ENCODE results near the gene RGL2. TPM values are rescaled to one million over a fixed set of nuclear protein-coding genes. Genes with fewer than 3 reads are reported as not detected.

RGL2 gene
- polyA plus RNA-seq, 1 of the 3 experiments (the other 2 are of a cell fraction): 59.4 TPM

DNA sequence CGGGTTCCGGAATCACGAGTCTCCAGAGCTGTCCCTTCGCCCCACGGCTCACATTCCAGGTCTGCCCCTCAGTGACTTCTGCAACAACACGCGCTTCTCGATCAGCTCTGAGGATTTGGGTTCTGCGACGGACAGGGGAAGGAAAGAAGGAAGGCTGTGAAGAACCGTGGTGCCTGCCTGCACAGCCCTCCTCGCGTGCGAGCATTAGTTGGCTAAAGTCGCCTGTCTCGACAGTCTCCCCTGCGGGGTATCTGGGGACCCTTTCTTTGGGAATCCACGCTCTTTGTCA, 50.2 kb downstream of the RGL2 start:
- ChIA-PET POLR2A (interaction anchor here (1.0 to 3.0 kb wide), 8 partner anchors 12 to 354 kb away, joined by 3 to 18 read pairs (median 5); partner anchors contain the start of genes B3GALT4, HSD17B8, RING1 and RPS18), CTCF (interaction anchor here (0.6 to 7.3 kb wide), 58 partner anchors 10 to 395 kb away, joined by 3 to 96 read pairs (median 6); partner anchors contain the start of genes B3GALT4, HLA-DMA, HLA-DMB and HLA-DOA)
- Histone ChIP-seq H3K9ac (peak overlapping the region; percentile 72), H3K36me3 (replicated peaks in 1 of 2; ENCODE audit: control insufficient read depth in 1 of 2, insufficient read depth in 2 of 2, low read length in 1 of 2) (peaks cover 6 to 14% of the 10 kb centered on the region in 2 experiments), H3K4me1 (ENCODE audit: control insufficient read depth in 1 of 2, insufficient read depth in 2 of 2, low read depth in 1 of 2, low read length in 1 of 2) (peaks cover 21 to 30% of the 10 kb centered on the region in 2 experiments), H3K4me3 (ENCODE audit: low read depth in 2 of 2, low read length in 1 of 2) (peak overlapping the region; percentile 62 to 76), H3K4me2 (peak overlapping the region; percentile 98), H3K9me2 (no peaks in the 10 kb centered on the region), H3K9me3 (no peaks in the 10 kb centered on the region), H2AFZ (ENCODE audit: low read depth) (peak overlapping the region; percentile 84), H3K27ac (ENCODE audit: low read depth in 2 of 2, low read length in 1 of 2) (peak overlapping the region; percentile 96), H3F3A (replicated peaks; ENCODE audit: insufficient read depth) (peaks cover 39% of the 10 kb centered on the region), H3K27me3 (ENCODE audit: insufficient read depth) (no peaks in the 10 kb centered on the region; the same call in 1 of the 2 replicates), H3K79me2 (ENCODE audit: insufficient read depth) (peaks cover 10% of the 10 kb centered on the region; the same call in 1 of the 2 replicates), H4K20me1 (ENCODE audit: insufficient read depth) (no peaks in the 10 kb centered on the region)
- no peak for DNase-seq
- WGBS (ENCODE audit: low lambda C conversion rate): 9% methylated on average over 13 of the region's 18 CpGs
- TF ChIP-seq, protein P1, sequence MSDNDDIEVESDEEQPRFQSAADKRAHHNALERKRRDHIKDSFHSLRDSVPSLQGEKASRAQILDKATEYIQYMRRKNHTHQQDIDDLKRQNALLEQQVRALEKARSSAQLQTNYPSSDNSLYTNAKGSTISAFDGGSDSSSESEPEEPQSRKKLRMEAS (IDR thresholded peaks at IDR 0.05; ENCODE audit: low read depth): no peak
- peak; percentile 1; the same call in 1 of the 2 replicates for TF ChIP-seq TAF1 (IDR thresholded peaks at IDR 0.05; ENCODE audit: borderline replicate concordance, low read depth, low read length)

DNA sequence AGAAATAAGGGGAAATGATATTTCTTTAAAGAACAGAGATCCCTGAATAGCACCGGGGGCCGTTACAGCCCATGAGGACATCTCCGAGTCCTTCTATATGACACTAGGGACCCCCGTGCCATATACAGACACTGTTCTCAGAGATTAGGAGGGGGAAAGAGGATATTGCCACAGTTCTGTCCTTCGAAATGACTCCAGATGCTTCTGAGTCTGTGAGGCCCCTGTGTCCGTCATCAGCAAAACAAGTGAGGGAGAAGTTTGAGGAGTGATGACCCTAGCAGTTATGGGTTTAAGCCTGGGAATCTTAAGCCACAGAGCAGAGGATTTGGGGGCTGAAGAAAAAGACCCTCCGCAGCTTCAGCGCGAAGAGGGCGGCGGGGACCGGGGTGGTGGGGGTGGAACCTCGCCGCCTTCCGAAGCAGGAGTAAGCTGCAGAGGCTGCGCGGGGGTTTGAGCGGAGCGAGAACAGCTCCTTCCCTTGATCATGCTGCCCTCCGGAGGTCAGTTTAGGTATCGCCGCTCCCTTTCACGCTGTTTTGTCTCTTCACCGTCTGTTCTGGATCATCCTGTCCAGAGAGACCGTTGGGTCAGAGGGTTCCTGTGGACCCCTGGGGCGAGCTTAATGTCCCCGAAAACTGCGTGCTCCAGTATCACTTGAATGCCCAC, 50.6 kb downstream of the RGL2 start:
- H3K9me2 ChIP-seq: no peaks in the 10 kb centered on the region
- H3K4me3 ChIP-seq (ENCODE audit: low read depth in 2 of 2, low read length in 1 of 2): peak overlapping the region; percentile 62 to 76
- peaks cover 34% of the 10 kb centered on the region for H3F3A ChIP-seq (replicated peaks; ENCODE audit: insufficient read depth)
- peaks cover 10% of the 10 kb centered on the region; the same call in 1 of the 2 replicates for H3K79me2 ChIP-seq (ENCODE audit: insufficient read depth)
- DNase-seq: peak; percentile 81
- CTCF ChIA-PET: interaction anchor here (0.6 to 7.3 kb wide), 64 partner anchors 11 to 394 kb away, joined by 3 to 96 read pairs (median 6); partner anchors contain the start of genes B3GALT4, HLA-DMA, HLA-DMB and HLA-DOA
- POLR2A ChIA-PET: interaction anchor here (1.0 to 3.0 kb wide), 7 partner anchors 11 to 354 kb away, joined by 3 to 18 read pairs (median 5); partner anchors contain the start of genes B3GALT4, HSD17B8, RING1 and RPS18
- H3K4me2 ChIP-seq: peak overlapping the region; percentile 98
- peak overlapping the region; percentile 72 for H3K9ac ChIP-seq
- no peaks in the 10 kb centered on the region for H4K20me1 ChIP-seq (ENCODE audit: insufficient read depth)
- peaks cover 6 to 9% of the 10 kb centered on the region in 2 experiments for H3K36me3 ChIP-seq (replicated peaks in 1 of 2; ENCODE audit: control insufficient read depth in 1 of 2, insufficient read depth in 2 of 2, low read length in 1 of 2)
- 14% methylated on average over 25 of the region's 28 CpGs for WGBS (ENCODE audit: low lambda C conversion rate)
- no peaks in the 10 kb centered on the region; the same call in 1 of the 2 replicates for H3K27me3 ChIP-seq (ENCODE audit: insufficient read depth)
- peak overlapping the region; percentile 96 for H3K27ac ChIP-seq (ENCODE audit: low read depth in 2 of 2, low read length in 1 of 2)
- H2AFZ ChIP-seq (ENCODE audit: low read depth): peak overlapping the region; percentile 88
- H3K9me3 ChIP-seq: no peaks in the 10 kb centered on the region
- peaks cover 21 to 30% of the 10 kb centered on the region in 2 experiments for H3K4me1 ChIP-seq (ENCODE audit: control insufficient read depth in 1 of 2, insufficient read depth in 2 of 2, low read depth in 1 of 2, low read length in 1 of 2)
- TF ChIP-seq GATA2 (CRISPR knock-in tag; IDR thresholded peaks at IDR 0.05) (no peak), SIN3A (IDR thresholded peaks at IDR 0.05; ENCODE audit: borderline replicate concordance, low read depth, low read length) (peak; percentile 52; the same call in 1 of the 2 replicates), CHD2 (IDR thresholded peaks at IDR 0.05; ENCODE audit: low read length, partially characterized antibody) (peak; percentile 22), TAF1 (IDR thresholded peaks at IDR 0.05; ENCODE audit: borderline replicate concordance, low read depth, low read length) (peak; percentile 2; the same call in 1 of the 2 replicates), FOSL2 (IDR thresholded peaks at IDR 0.05; ENCODE audit: borderline replicate concordance, low read depth) (no peak), EZH2phosphoT487 (IDR thresholded peaks at IDR 0.05; ENCODE audit: borderline replicate concordance, low read depth) (no peak), TEAD4 (IDR thresholded peaks at IDR 0.05; ENCODE audit: borderline replicate concordance, insufficient read depth) (no peak), NFIC (IDR thresholded peaks at IDR 0.05; ENCODE audit: borderline replicate concordance) (no peak), RAD21 (IDR thresholded peaks at IDR 0.05; ENCODE audit: low read length) (peak; percentile 95), RFX5 (IDR thresholded peaks at IDR 0.05; ENCODE audit: low read length) (no peak), GABPA (IDR thresholded peaks at IDR 0.05; ENCODE audit: low read depth) (no peak), SMC3 (IDR thresholded peaks at IDR 0.05; ENCODE audit: low read depth, low read length) (peak; percentile 79), TCF12 (IDR thresholded peaks at IDR 0.05) (no peak), FOXM1 (IDR thresholded peaks at IDR 0.05; ENCODE audit: low read depth) (no peak), RCOR1 (IDR thresholded peaks at IDR 0.05; ENCODE audit: low read length) (no peak), EP300 (IDR thresholded peaks at IDR 0.05; ENCODE audit: borderline replicate concordance in 1 of 2, low read depth in 1 of 2, low read length in 1 of 2) (no peak), POLR2AphosphoS5 (IDR thresholded peaks at IDR 0.05; ENCODE audit: low read depth, low read length) (no peak)
- TF ChIP-seq, protein P2, sequence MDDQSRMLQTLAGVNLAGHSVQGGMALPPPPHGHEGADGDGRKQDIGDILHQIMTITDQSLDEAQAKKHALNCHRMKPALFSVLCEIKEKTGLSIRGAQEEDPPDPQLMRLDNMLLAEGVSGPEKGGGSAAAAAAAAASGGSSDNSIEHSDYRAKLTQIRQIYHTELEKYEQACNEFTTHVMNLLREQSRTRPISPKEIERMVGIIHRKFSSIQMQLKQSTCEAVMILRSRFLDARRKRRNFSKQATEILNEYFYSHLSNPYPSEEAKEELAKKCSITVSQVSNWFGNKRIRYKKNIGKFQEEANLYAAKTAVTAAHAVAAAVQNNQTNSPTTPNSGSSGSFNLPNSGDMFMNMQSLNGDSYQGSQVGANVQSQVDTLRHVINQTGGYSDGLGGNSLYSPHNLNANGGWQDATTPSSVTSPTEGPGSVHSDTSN (IDR thresholded peaks at IDR 0.05): no peak
- TF ChIP-seq, protein P1 (IDR thresholded peaks at IDR 0.05; ENCODE audit: low read depth): peak; percentile 36; the same call in 1 of the 2 replicates
- TF ChIP-seq, protein P3, sequence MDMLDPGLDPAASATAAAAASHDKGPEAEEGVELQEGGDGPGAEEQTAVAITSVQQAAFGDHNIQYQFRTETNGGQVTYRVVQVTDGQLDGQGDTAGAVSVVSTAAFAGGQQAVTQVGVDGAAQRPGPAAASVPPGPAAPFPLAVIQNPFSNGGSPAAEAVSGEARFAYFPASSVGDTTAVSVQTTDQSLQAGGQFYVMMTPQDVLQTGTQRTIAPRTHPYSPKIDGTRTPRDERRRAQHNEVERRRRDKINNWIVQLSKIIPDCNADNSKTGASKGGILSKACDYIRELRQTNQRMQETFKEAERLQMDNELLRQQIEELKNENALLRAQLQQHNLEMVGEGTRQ (IDR thresholded peaks at IDR 0.05; ENCODE audit: borderline replicate concordance, low read depth, low read length): no peak
- TF ChIP-seq, protein P4, sequence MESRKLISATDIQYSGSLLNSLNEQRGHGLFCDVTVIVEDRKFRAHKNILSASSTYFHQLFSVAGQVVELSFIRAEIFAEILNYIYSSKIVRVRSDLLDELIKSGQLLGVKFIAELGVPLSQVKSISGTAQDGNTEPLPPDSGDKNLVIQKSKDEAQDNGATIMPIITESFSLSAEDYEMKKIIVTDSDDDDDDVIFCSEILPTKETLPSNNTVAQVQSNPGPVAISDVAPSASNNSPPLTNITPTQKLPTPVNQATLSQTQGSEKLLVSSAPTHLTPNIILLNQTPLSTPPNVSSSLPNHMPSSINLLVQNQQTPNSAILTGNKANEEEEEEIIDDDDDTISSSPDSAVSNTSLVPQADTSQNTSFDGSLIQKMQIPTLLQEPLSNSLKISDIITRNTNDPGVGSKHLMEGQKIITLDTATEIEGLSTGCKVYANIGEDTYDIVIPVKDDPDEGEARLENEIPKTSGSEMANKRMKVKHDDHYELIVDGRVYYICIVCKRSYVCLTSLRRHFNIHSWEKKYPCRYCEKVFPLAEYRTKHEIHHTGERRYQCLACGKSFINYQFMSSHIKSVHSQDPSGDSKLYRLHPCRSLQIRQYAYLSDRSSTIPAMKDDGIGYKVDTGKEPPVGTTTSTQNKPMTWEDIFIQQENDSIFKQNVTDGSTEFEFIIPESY (IDR thresholded peaks at IDR 0.05; ENCODE audit: borderline replicate concordance, low read depth): no peak
